Measurements from ENCODE around the gene MEPE.
A peak's percentile ranks its signal among the peaks of the same experiment; 100 is the strongest.

MEPE gene

GRCh38 chr4:87840149-87840548 is 7.4 kb downstream of the MEPE start:
- no peak for DNase-seq (ENCODE audit: low spot score)

- no peak for DNase-seq (ENCODE audit: low spot score)
These were observed 11.2 kb downstream of the MEPE start for GRCh38 chr4:87843936-87844335.

- no peak for DNase-seq (ENCODE audit: low spot score)
These were observed 11.7 kb downstream of the MEPE start for GRCh38 chr4:87844452-87844851.

GRCh38 chr4:87846226-87846625 is 13.5 kb downstream of the MEPE start:
- no peak for DNase-seq (ENCODE audit: low spot score)

GRCh38 chr4:87848622-87849351 is 16.0 kb downstream of the MEPE start:
- DNase-seq (ENCODE audit: low spot score): peak; percentile 60

- DNase-seq (ENCODE audit: low spot score): no peak
These were observed 16.8 kb downstream of the MEPE start for GRCh38 chr4:87849612-87850011.

GRCh38 chr4:87851332-87851731 is 18.6 kb downstream of the MEPE start:
- no peak for DNase-seq (ENCODE audit: low spot score)

- DNase-seq (ENCODE audit: low spot score): no peak
These were observed 19.2 kb downstream of the MEPE start for GRCh38 chr4:87851953-87852352.

- DNase-seq (ENCODE audit: low spot score): peak; percentile 33
These were observed 20.3 kb downstream of the MEPE start for GRCh38 chr4:87853108-87853507.

- DNase-seq (ENCODE audit: low spot score): no peak
These were observed 21.1 kb downstream of the MEPE start for GRCh38 chr4:87853891-87854290.

GRCh38 chr4:87855559-87855958 is 22.8 kb downstream of the MEPE start:
- no peak for DNase-seq (ENCODE audit: low spot score)

- DNase-seq (ENCODE audit: low spot score): no peak
These were observed 24.0 kb downstream of the MEPE start for GRCh38 chr4:87856816-87857215.

GRCh38 chr4:87857789-87858188 is 25.0 kb downstream of the MEPE start:
- DNase-seq (ENCODE audit: low spot score): no peak

- DNase-seq (ENCODE audit: low spot score): no peak
These were observed 29.5 kb downstream of the MEPE start for GRCh38 chr4:87862236-87862635.

GRCh38 chr4:87863486-87863885 is 30.7 kb downstream of the MEPE start:
- no peak for DNase-seq (ENCODE audit: low spot score)

GRCh38 chr4:87864321-87864720 is 31.6 kb downstream of the MEPE start:
- DNase-seq (ENCODE audit: low spot score): no peak

GRCh38 chr4:87865288-87865687 is 32.5 kb downstream of the MEPE start:
- DNase-seq (ENCODE audit: low spot score): no peak

GRCh38 chr4:87865960-87866598 is 33.3 kb downstream of the MEPE start:
- DNase-seq (ENCODE audit: low spot score): peak; percentile 10

- DNase-seq (ENCODE audit: low spot score): no peak
These were observed 35.8 kb downstream of the MEPE start for GRCh38 chr4:87868522-87868921.

- DNase-seq (ENCODE audit: low spot score): no peak
These were observed 39.3 kb downstream of the MEPE start for GRCh38 chr4:87872028-87872427.

- no peak for DNase-seq (ENCODE audit: low spot score)
These were observed 42.4 kb downstream of the MEPE start for GRCh38 chr4:87875191-87875590.

- DNase-seq (ENCODE audit: low spot score): no peak
These were observed 47.3 kb downstream of the MEPE start for GRCh38 chr4:87880106-87880505.

- DNase-seq (ENCODE audit: low spot score): no peak
These were observed 48.3 kb downstream of the MEPE start for GRCh38 chr4:87881115-87881514.

- no peak for DNase-seq (ENCODE audit: low spot score)
These were observed 49.6 kb downstream of the MEPE start for GRCh38 chr4:87882321-87882720.

All from iPS-NIHi11 (cell line).